AG04450 (cell line): ENCODE measurements around the gene RWDD1. TPM values are rescaled to one million over a fixed set of nuclear protein-coding genes. Genes with fewer than 3 reads are reported as not detected.

Source experiments
- CTCF ChIA-PET: fragments of 300-600, 350-600 bp; formaldehyde crosslinking; extraction: SDS; loops from one replicate; lab custom pipeline; 2022; ENCODE audit warnings: antibody characterized with exemption, inconsistent platforms; lab: Charles Lee
- POLR2A ChIA-PET: fragments of 350-600 bp; formaldehyde crosslinking; extraction: SDS; loops from one replicate; lab custom pipeline; 2021; ENCODE audit warnings: antibody characterized with exemption, inconsistent platforms; lab: Yijun Ruan, JAX
- DNase-seq: peaks from one replicate; pipeline ENCODE4 v3.0.0-alpha.2; 2011; ENCODE audit warnings: low read depth, low spot score
- H3K27ac ChIP-seq: one replicate; pipeline ENCODE4 v1.5.1; 2012; ENCODE audit warnings: low read depth, low read length, control low read depth
- H3K27me3 ChIP-seq: one replicate; pipeline ENCODE4 v1.6.0; 2012; ENCODE audit warnings: low read length; ENCODE audit not compliant: control insufficient read depth, insufficient read depth
- H3K4me3 ChIP-seq: 2 replicates; pipeline ENCODE4 v1.5.1; 2011; ENCODE audit warnings: mild to moderate bottlenecking, low read depth, low read length, control low read depth
- H3K9me3 ChIP-seq: 2 replicates; pipeline ENCODE4 v1.5.1; 2012; ENCODE audit warnings: low read length; ENCODE audit not compliant: control insufficient read depth, insufficient read depth
- polyA plus RNA-seq: library from polyadenylated mRNA; depleted of rRNA; stranded (reverse); fragments of >200 nt; gene quantifications from 2 replicates; pipeline ENCODE4 v1.2.3, GENCODE V29; 2011
- TF ChIP-seq, protein P1 (sequence below): IDR thresholded peaks from 2 replicates; pipeline ENCODE4 v1.5.1; 2011; ENCODE audit warnings: low read depth, low read length, control low read depth, inconsistent platforms

The RWDD1 gene
- polyA plus RNA-seq, 1 experiment = 56.9 TPM

GRCh38 chr6:116579143-116579542 is 7.8 kb downstream of the RWDD1 start:
- Histone ChIP-seq H3K27ac (no peak overlapping the region), H3K4me3 (no peak overlapping the region), H3K27me3 (no peaks in the 10 kb centered on the region), H3K9me3 (no peaks in the 10 kb centered on the region)
- ChIA-PET CTCF (interaction anchor here (1.0 to 2.2 kb wide), 5 partner anchors 8 to 311 kb away, joined by 3 to 11 read pairs (median 5); partner anchors contain the start of gene RWDD1), POLR2A (no interaction called here)
- DNase-seq = no peak
- TF ChIP-seq, protein P1, sequence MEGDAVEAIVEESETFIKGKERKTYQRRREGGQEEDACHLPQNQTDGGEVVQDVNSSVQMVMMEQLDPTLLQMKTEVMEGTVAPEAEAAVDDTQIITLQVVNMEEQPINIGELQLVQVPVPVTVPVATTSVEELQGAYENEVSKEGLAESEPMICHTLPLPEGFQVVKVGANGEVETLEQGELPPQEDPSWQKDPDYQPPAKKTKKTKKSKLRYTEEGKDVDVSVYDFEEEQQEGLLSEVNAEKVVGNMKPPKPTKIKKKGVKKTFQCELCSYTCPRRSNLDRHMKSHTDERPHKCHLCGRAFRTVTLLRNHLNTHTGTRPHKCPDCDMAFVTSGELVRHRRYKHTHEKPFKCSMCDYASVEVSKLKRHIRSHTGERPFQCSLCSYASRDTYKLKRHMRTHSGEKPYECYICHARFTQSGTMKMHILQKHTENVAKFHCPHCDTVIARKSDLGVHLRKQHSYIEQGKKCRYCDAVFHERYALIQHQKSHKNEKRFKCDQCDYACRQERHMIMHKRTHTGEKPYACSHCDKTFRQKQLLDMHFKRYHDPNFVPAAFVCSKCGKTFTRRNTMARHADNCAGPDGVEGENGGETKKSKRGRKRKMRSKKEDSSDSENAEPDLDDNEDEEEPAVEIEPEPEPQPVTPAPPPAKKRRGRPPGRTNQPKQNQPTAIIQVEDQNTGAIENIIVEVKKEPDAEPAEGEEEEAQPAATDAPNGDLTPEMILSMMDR = no peak

GRCh38 chr6:116580198-116580597 is 8.9 kb downstream of the RWDD1 start:
- POLR2A ChIA-PET = no interaction called here
- TF ChIP-seq, protein P1 = no peak
- CTCF ChIA-PET = interaction anchor here (1.0 to 2.0 kb wide), 5 partner anchors 9 to 312 kb away, joined by 3 to 12 read pairs (median 5); partner anchors contain the start of gene RWDD1
- no peak overlapping the region for H3K4me3 ChIP-seq
- no peak for DNase-seq
- no peaks in the 10 kb centered on the region for H3K9me3 ChIP-seq
- no peak overlapping the region for H3K27ac ChIP-seq
- no peaks in the 10 kb centered on the region for H3K27me3 ChIP-seq

GRCh38 chr6:116586276-116586675 is 15.0 kb downstream of the RWDD1 start:
- POLR2A ChIA-PET = no interaction called here
- TF ChIP-seq, protein P1 = no peak

DNA sequence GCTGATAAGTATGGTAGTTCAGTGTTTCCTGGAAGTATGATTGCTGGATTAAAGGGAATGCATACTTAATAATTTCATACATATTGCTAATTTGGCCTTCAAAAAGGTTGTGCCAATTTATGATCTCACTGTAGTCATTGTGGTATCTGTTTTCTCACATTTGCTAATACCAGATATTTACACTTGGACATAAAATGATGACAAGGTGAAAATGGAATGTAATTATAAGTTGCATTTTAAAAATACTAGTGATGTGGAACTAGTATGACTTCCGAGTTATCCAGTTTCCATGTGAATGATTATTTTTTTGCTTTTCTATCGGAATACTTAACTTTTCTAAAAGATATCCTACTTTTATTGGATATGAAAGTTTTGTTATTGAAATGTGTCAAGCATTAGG is 15.4 kb downstream of the RWDD1 start:
- ChIA-PET CTCF (no interaction called here), POLR2A (no interaction called here)
- Histone ChIP-seq H3K9me3 (no peaks in the 10 kb centered on the region), H3K27me3 (no peaks in the 10 kb centered on the region), H3K27ac (no peak overlapping the region), H3K4me3 (no peak overlapping the region)
- TF ChIP-seq, protein P1 = no peak
- no peak for DNase-seq

More at GRCh38 chr6:116586276-116586675, 15.0 kb downstream of the RWDD1 start:
- no peak for DNase-seq
- H3K27ac ChIP-seq = no peak overlapping the region
- CTCF ChIA-PET = no interaction called here
- H3K9me3 ChIP-seq = no peaks in the 10 kb centered on the region
- H3K4me3 ChIP-seq = no peak overlapping the region
- no peaks in the 10 kb centered on the region for H3K27me3 ChIP-seq

DNA sequence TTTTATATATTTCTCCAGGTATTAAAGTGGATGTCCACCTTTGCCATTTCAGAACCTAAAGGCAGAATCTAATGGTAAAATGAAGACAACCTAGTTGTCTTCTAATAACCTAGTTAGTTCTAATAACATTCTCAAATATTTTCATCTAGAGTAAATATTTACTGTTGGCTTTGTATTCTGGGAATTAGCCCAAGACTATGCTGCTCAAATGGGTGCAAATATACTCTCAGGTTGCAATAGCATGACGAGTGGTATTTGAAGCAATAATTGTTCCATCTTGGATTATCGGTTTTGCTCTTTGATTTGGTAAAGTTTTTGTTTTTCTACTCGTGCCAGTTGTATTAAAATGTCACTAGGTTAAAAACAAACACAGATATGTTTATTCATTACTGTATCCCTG is 23.9 kb downstream of the RWDD1 start:
- H3K4me3 ChIP-seq = no peak overlapping the region
- DNase-seq = no peak
- no peak overlapping the region for H3K27ac ChIP-seq
- CTCF ChIA-PET = no interaction called here
- TF ChIP-seq, protein P1 = no peak
- H3K27me3 ChIP-seq = no peaks in the 10 kb centered on the region
- no peaks in the 10 kb centered on the region for H3K9me3 ChIP-seq
- POLR2A ChIA-PET = no interaction called here
